Transverse colon (tissue), 4 donors: Measurements from ENCODE around the gene BACE2. TPM values are rescaled to one million over a fixed set of nuclear protein-coding genes. Genes with fewer than 3 reads are reported as not detected.

Source experiments
- DNase-seq: peaks from one replicate; pipeline ENCODE4 v3.0.0-alpha.2; 2019
- H3K27ac ChIP-seq, 4 donors: fragments of 200-600 bp; sonication (generic); 2 replicates each; pipeline ENCODE4 v1.5.1; 2016 to 2018; ENCODE audit warnings: inconsistent platforms in 4 of 4
- H3K27me3 ChIP-seq: fragments of 200-600 bp; sonication (generic); 2 replicates; pipeline ENCODE4 v1.5.1; 2017; ENCODE audit warnings: inconsistent platforms
- H3K36me3 ChIP-seq, 4 donors: fragments of 200-600 bp; sonication (generic); 2 replicates each; pipeline ENCODE4 v1.5.1; 2017 to 2019; ENCODE audit warnings: inconsistent platforms in 4 of 4
- H3K4me1 ChIP-seq, 4 donors: fragments of 200-600 bp; sonication (generic); 2 replicates each; pipeline ENCODE4 v1.5.1; 2017 to 2020; ENCODE audit warnings: inconsistent platforms in 4 of 4
- H3K4me3 ChIP-seq, 4 donors: fragments of 200-600 bp; sonication (generic); 1 replicate in 1 of 4; 2 replicates in 3 of 4; pipeline versions ENCODE4 v1.5.1 to v1.6.1; 2017 to 2019; ENCODE audit warnings: inconsistent platforms in 4 of 4
- H3K9me3 ChIP-seq, 2 donors: fragments of 200-600 bp; sonication (generic); 2 replicates each; pipeline ENCODE4 v1.5.1; 2017 to 2019; ENCODE audit warnings: inconsistent platforms in 2 of 2
- EP300 ChIP-seq: sonication (generic); formaldehyde crosslinking; IDR thresholded peaks from one replicate; pipeline ENCODE4 v1.6.1; 2017; ENCODE audit warnings: antibody characterized with exemption, low read depth
- POLR2A ChIP-seq: fragments of 450-650 bp; IDR thresholded peaks from one replicate; pipeline ENCODE4 v1.6.1; 2016; ENCODE audit warnings: antibody characterized with exemption, mild to moderate bottlenecking, moderate library complexity
- POLR2AphosphoS5 ChIP-seq, 3 donors: sonication (generic); formaldehyde crosslinking; IDR thresholded peaks; one replicate each; pipeline ENCODE4 v1.6.1; 2016; ENCODE audit warnings: antibody characterized with exemption in 3 of 3
- WGBS, 2 donors: methylation state at CpG; one replicate each; pipeline ENCODE4 v1.1.5; 2018; ENCODE audit warnings: low coverage in 1 of 2; 5-methylcytosine and 5-hydroxymethylcytosine counted together
- in situ Hi-C, 4 donors: fragments of 200-750 bp; cut with MboI; loops; one replicate each; pipeline versions ENCODE4 v1.15.0 to v1.15.1; 2017; ENCODE audit warnings: low sequenced_read_pairs in 3 of 4, low pct_ligation_motif_present in 1 of 4, low pct_unique_long_range_greater_than_20kb in 1 of 4
- intact Hi-C: fragments of 100-400 bp; cut with DNase I; formaldehyde crosslinking; loops from one replicate; pipeline ENCODE4 v1.15.1; 2023; ENCODE audit warnings: low total_unique reads
- total RNA-seq, 4 donors: library from RNA; depleted of rRNA; stranded (reverse); fragments of >200 nt; gene quantifications; one replicate each; pipeline ENCODE4 v1.1.0, GENCODE V29; 2016
- TF ChIP-seq, protein P1 (sequence below), 5 experiments: fragments of 200-600 bp in 3 of 5; fragments of 450-650 bp in 2 of 5; sonication (generic) in 3 of 5; IDR thresholded peaks; 1 replicate in 2 of 5; 2 replicates in 3 of 5; pipeline ENCODE4 v1.5.1; 2016 to 2017; ENCODE audit warnings: antibody characterized with exemption in 5 of 5, inconsistent platforms in 3 of 5, mild to moderate bottlenecking in 2 of 5, moderate library complexity in 1 of 5

Gene BACE2
- total RNA-seq, 4 donors from 2014 or later, result 28.4 to 52.5 (median 43.9) TPM

- intact Hi-C loops, result no loop called here
- TF ChIP-seq, protein P1, sequence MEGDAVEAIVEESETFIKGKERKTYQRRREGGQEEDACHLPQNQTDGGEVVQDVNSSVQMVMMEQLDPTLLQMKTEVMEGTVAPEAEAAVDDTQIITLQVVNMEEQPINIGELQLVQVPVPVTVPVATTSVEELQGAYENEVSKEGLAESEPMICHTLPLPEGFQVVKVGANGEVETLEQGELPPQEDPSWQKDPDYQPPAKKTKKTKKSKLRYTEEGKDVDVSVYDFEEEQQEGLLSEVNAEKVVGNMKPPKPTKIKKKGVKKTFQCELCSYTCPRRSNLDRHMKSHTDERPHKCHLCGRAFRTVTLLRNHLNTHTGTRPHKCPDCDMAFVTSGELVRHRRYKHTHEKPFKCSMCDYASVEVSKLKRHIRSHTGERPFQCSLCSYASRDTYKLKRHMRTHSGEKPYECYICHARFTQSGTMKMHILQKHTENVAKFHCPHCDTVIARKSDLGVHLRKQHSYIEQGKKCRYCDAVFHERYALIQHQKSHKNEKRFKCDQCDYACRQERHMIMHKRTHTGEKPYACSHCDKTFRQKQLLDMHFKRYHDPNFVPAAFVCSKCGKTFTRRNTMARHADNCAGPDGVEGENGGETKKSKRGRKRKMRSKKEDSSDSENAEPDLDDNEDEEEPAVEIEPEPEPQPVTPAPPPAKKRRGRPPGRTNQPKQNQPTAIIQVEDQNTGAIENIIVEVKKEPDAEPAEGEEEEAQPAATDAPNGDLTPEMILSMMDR (IDR thresholded peaks at IDR 0.05), result no peak
- no peak for TF ChIP-seq POLR2A
- no peak for TF ChIP-seq EP300
- no peak for TF ChIP-seq POLR2AphosphoS5 (IDR thresholded peaks at IDR 0.05)
- whole genome bisulfite sequencing, 2 donors, result 82 to 89% methylated on average over 5 to 6 of the region's 6 CpGs
- peaks cover 0 to 22% (median 0%) of the 10 kb centered on the region in 4 donors for H3K4me1 ChIP-seq
- no peaks in the 10 kb centered on the region for H3K9me3 ChIP-seq
- no peaks in the 10 kb centered on the region for H3K36me3 ChIP-seq
- H3K4me3 ChIP-seq, result no peak overlapping the region
- no peak overlapping the region for H3K27ac ChIP-seq
- DNase-seq, result no peak
- in situ Hi-C loops, result no loop called here
- no peaks in the 10 kb centered on the region for H3K27me3 ChIP-seq
These were observed 63.1 kb downstream of the BACE2 start for GRCh38 chr21:41231060-41231459.

GRCh38 chr21:41232013-41232412, 64.1 kb downstream of the BACE2 start:
- 79 to 82% methylated on average over 6 to 10 of the region's 10 CpGs for WGBS, 2 donors
- TF ChIP-seq, protein P1 (IDR thresholded peaks at IDR 0.05), result no peak
- TF ChIP-seq POLR2A, result no peak
- TF ChIP-seq EP300, result no peak
- TF ChIP-seq POLR2AphosphoS5 (IDR thresholded peaks at IDR 0.05), result no peak
- Histone ChIP-seq H3K4me1 (peaks cover 0 to 22% (median 0%) of the 10 kb centered on the region in 4 donors), H3K36me3 (no peaks in the 10 kb centered on the region), H3K4me3 (no peak overlapping the region), H3K27me3 (no peaks in the 10 kb centered on the region), H3K9me3 (no peaks in the 10 kb centered on the region), H3K27ac (no peak overlapping the region)
- DNase-seq, result no peak
- intact Hi-C loops (no loop called here), in situ Hi-C loops (no loop called here)

GRCh38 chr21:41233916-41234315, 66.0 kb downstream of the BACE2 start:
- no peaks in the 10 kb centered on the region for H3K27me3 ChIP-seq
- peaks cover 0 to 10% (median 0%) of the 10 kb centered on the region in 4 donors for H3K36me3 ChIP-seq
- no peak for DNase-seq
- peaks cover 0 to 9% (median 0%) of the 10 kb centered on the region in 4 donors for H3K4me1 ChIP-seq
- TF ChIP-seq EP300 (no peak), POLR2A (no peak), POLR2AphosphoS5 (IDR thresholded peaks at IDR 0.05) (no peak)
- TF ChIP-seq, protein P1 (IDR thresholded peaks at IDR 0.05), result no peak
- intact Hi-C loops (no loop called here), in situ Hi-C loops (no loop called here)
- H3K9me3 ChIP-seq, result no peaks in the 10 kb centered on the region
- H3K27ac ChIP-seq, result no peak overlapping the region
- H3K4me3 ChIP-seq, result no peak overlapping the region
- 60% methylated on average over 1 to 6 of the region's 6 CpGs for WGBS, 2 donors

- H3K27ac ChIP-seq, result no peak overlapping the region
- no peaks in the 10 kb centered on the region for H3K9me3 ChIP-seq
- 61 to 69% methylated on average over 5 of the region's 5 CpGs for WGBS, 2 donors
- no peak for TF ChIP-seq POLR2A
- TF ChIP-seq EP300, result no peak
- TF ChIP-seq, protein P1 (IDR thresholded peaks at IDR 0.05), result no peak
- TF ChIP-seq POLR2AphosphoS5 (IDR thresholded peaks at IDR 0.05), result no peak
- no peak for DNase-seq
- H3K4me3 ChIP-seq, result no peak overlapping the region
- peaks cover 0 to 10% (median 0%) of the 10 kb centered on the region in 4 donors for H3K36me3 ChIP-seq
- H3K27me3 ChIP-seq, result no peaks in the 10 kb centered on the region
- intact Hi-C loops, result no loop called here
- in situ Hi-C loops, result no loop called here
- peaks cover 0 to 9% (median 0%) of the 10 kb centered on the region in 4 donors for H3K4me1 ChIP-seq
These were observed 66.6 kb downstream of the BACE2 start for GRCh38 chr21:41234569-41234968.
